GM12878 (cell line): Measurements from ENCODE around the gene ANKIB1. TPM values are rescaled to one million over a fixed set of nuclear protein-coding genes. Genes with fewer than 3 reads are reported as not detected.

ENCODE experiments used
- ASH2L ChIP-seq: fragments of 300-600, 200-600 bp; sonication (generic); IDR thresholded peaks from 2 replicates; pipeline ENCODE4 v1.6.1; 2017; ENCODE audit warnings: low read depth, mild to moderate bottlenecking, borderline replicate concordance
- EED ChIP-seq: sonication (generic); IDR thresholded peaks from 2 replicates; pipeline ENCODE4 v1.6.1; 2016; ENCODE audit warnings: antibody characterized with exemption, low read depth
- FOS ChIP-seq: IDR thresholded peaks from 3 replicates; pipeline ENCODE4 v1.6.1; 2011; ENCODE audit warnings: borderline replicate concordance; ENCODE audit not compliant: insufficient read length; ENCODE audit errors: extremely low read depth
- FOXM1 ChIP-seq: IDR thresholded peaks from 2 replicates; pipeline ENCODE4 v1.6.1; 2012; ENCODE audit warnings: low read depth, mild to moderate bottlenecking, inconsistent platforms, low read length, moderate library complexity
- GABPA ChIP-seq: IDR thresholded peaks from 2 replicates; pipeline ENCODE4 v1.6.1; 2014; ENCODE audit warnings: antibody characterized with exemption, low read depth, mild to moderate bottlenecking, inconsistent platforms
- IKZF2 ChIP-seq, 2 experiments: fragments of 450-650 bp; IDR thresholded peaks; 2 replicates each; pipeline ENCODE4 v1.6.1; 2017; ENCODE audit warnings: mild to moderate bottlenecking in 2 of 2, moderate library complexity in 2 of 2
- MEF2A ChIP-seq: IDR thresholded peaks from 2 replicates; pipeline ENCODE4 v1.6.1; 2011; ENCODE audit warnings: low read depth, mild to moderate bottlenecking, low read length, moderate library complexity; ENCODE audit not compliant: insufficient read depth
- NFXL1 ChIP-seq: fragments of 450-650 bp; IDR thresholded peaks from 2 replicates; pipeline ENCODE4 v1.6.1; 2017; ENCODE audit warnings: antibody characterized with exemption, mild to moderate bottlenecking, borderline replicate concordance
- NR2C1 ChIP-seq: fragments of 450-650 bp; IDR thresholded peaks from 2 replicates; pipeline ENCODE4 v1.6.1; 2017; ENCODE audit warnings: antibody characterized with exemption, mild to moderate bottlenecking, moderate library complexity
- POLR2A ChIP-seq: IDR thresholded peaks from 2 replicates; pipeline ENCODE4 v1.6.1; 2011; ENCODE audit warnings: low read depth, mild to moderate bottlenecking, low read length
- RAD21 ChIP-seq: IDR thresholded peaks from 2 replicates; pipeline ENCODE4 v1.6.1; 2011; ENCODE audit warnings: mild to moderate bottlenecking, low read depth, low read length, moderate library complexity; ENCODE audit not compliant: insufficient read depth
- SMC3 ChIP-seq: IDR thresholded peaks from 2 replicates; pipeline ENCODE4 v1.6.1; 2011; ENCODE audit warnings: low read length, improper control_type of control experiment, borderline replicate concordance
- SUPT20H ChIP-seq: IDR thresholded peaks from 2 replicates; pipeline ENCODE4 v1.6.1; 2011; ENCODE audit warnings: low read depth, mild to moderate bottlenecking, low read length, moderate library complexity, borderline replicate concordance; ENCODE audit not compliant: control insufficient read depth
- WRNIP1 ChIP-seq: IDR thresholded peaks from 2 replicates; pipeline ENCODE4 v1.6.1; 2011; ENCODE audit warnings: low read depth, low read length, improper control_type of control experiment, borderline replicate concordance
- ZNF207 ChIP-seq: fragments of 450-650 bp; IDR thresholded peaks from 2 replicates; pipeline ENCODE4 v1.6.1; 2014; ENCODE audit warnings: antibody characterized with exemption, mild to moderate bottlenecking, borderline replicate concordance
- ZNF384 ChIP-seq: IDR thresholded peaks from 2 replicates; pipeline ENCODE4 v1.6.1; 2012; ENCODE audit warnings: low read depth, mild to moderate bottlenecking, low read length, improper control_type of control experiment, borderline replicate concordance
- polyA plus RNA-seq, 11 experiments: library from polyadenylated mRNA; depleted of rRNA in 4 of 11; unstranded in 6 of 11; stranded (reverse) in 5 of 11; fragments of >200 nt; fragmentation: Nextera tagmentation in 4 of 11; fragmentation: Illumina TruSeq in 1 of 11; extraction: Ambion mirVana in 4 of 11; extraction: Trizol in 1 of 11; gene quantifications; 1 replicate in 1 of 11; 2 replicates in 10 of 11; pipeline versions ENCODE4 v1.2.1 to v1.2.3, GENCODE V29; 2011 to 2016; ENCODE audit warnings: inconsistent platforms in 2 of 11, missing spikeins in 2 of 11, low read depth in 1 of 11
- total RNA-seq, 4 experiments: library from RNA; depleted of rRNA in 3 of 4; stranded (reverse); fragments of >200 nt in 3 of 4; fragmentation: Illumina TruSeq in 1 of 4; extraction: Trizol in 1 of 4; gene quantifications; 2 replicates each; pipeline versions ENCODE4 v1.2.1 to v1.2.3, GENCODE V29; 2013 to 2021
- TF ChIP-seq, protein P1 (sequence below): IDR thresholded peaks from 2 replicates; pipeline ENCODE4 v1.6.1; 2012; ENCODE audit warnings: improper control_type of control experiment, low read depth, low read length; ENCODE audit not compliant: insufficient replicate concordance
- TF ChIP-seq, protein P2 (sequence below): IDR thresholded peaks from 2 replicates; pipeline ENCODE4 v1.6.1; 2012; ENCODE audit warnings: low read depth, low read length, improper control_type of control experiment

ANKIB1 gene
- total and polyA plus RNA-seq, 10 of the 15 experiments (the other 5 are each of a cell fraction or from before 2014, with no cell fraction given): 9.0 to 54.0 (median 21.9) TPM

DNA sequence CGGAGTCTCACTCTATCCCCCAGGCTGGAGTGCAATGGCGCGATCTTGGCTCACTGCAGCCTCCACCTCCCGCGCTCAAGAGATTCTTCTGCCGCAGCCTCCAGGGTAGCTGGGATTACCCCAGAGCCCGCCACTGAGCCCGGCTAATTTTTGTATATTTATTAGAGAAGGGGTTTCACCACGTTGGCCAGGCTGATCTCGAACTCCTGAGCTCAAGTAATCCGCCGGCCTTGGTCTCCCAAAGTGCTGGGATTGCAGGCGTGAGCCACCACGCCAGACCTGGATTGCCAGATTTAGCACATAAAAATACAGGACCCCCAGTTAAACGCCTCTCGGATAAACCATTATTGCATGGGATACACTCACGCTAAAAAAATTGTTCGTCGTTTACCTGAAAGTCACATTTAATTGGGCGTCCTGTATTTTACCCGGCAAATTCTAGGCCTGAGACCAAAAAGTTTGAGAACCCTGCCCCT lies 201.1 kb downstream of the ANKIB1 start (continued):
- TF ChIP-seq, protein P1, sequence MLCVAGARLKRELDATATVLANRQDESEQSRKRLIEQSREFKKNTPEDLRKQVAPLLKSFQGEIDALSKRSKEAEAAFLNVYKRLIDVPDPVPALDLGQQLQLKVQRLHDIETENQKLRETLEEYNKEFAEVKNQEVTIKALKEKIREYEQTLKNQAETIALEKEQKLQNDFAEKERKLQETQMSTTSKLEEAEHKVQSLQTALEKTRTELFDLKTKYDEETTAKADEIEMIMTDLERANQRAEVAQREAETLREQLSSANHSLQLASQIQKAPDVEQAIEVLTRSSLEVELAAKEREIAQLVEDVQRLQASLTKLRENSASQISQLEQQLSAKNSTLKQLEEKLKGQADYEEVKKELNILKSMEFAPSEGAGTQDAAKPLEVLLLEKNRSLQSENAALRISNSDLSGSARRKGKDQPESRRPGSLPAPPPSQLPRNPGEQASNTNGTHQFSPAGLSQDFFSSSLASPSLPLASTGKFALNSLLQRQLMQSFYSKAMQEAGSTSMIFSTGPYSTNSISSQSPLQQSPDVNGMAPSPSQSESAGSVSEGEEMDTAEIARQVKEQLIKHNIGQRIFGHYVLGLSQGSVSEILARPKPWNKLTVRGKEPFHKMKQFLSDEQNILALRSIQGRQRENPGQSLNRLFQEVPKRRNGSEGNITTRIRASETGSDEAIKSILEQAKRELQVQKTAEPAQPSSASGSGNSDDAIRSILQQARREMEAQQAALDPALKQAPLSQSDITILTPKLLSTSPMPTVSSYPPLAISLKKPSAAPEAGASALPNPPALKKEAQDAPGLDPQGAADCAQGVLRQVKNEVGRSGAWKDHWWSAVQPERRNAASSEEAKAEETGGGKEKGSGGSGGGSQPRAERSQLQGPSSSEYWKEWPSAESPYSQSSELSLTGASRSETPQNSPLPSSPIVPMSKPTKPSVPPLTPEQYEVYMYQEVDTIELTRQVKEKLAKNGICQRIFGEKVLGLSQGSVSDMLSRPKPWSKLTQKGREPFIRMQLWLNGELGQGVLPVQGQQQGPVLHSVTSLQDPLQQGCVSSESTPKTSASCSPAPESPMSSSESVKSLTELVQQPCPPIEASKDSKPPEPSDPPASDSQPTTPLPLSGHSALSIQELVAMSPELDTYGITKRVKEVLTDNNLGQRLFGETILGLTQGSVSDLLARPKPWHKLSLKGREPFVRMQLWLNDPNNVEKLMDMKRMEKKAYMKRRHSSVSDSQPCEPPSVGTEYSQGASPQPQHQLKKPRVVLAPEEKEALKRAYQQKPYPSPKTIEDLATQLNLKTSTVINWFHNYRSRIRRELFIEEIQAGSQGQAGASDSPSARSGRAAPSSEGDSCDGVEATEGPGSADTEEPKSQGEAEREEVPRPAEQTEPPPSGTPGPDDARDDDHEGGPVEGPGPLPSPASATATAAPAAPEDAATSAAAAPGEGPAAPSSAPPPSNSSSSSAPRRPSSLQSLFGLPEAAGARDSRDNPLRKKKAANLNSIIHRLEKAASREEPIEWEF: no peak
- TF ChIP-seq ZNF384: no peak
- no peak for TF ChIP-seq POLR2A
- no peak for TF ChIP-seq EED
- TF ChIP-seq ASH2L: no peak
- TF ChIP-seq NFXL1: no peak
- TF ChIP-seq WRNIP1: 0 out of 2 replicates have a peak, but pooled peaks have one; percentile 59
- TF ChIP-seq SMC3: peak; percentile 67; the same call in 1 of the 2 replicates
- TF ChIP-seq IKZF2 (IDR thresholded peaks at IDR 0.05): no peak
- TF ChIP-seq RAD21: peak; percentile 91
- no peak for TF ChIP-seq NR2C1
- no peak for TF ChIP-seq GABPA
- no peak for TF ChIP-seq FOS
- TF ChIP-seq FOXM1: 0 out of 2 replicates have a peak, but pooled peaks have one; percentile 45
- TF ChIP-seq, protein P2, sequence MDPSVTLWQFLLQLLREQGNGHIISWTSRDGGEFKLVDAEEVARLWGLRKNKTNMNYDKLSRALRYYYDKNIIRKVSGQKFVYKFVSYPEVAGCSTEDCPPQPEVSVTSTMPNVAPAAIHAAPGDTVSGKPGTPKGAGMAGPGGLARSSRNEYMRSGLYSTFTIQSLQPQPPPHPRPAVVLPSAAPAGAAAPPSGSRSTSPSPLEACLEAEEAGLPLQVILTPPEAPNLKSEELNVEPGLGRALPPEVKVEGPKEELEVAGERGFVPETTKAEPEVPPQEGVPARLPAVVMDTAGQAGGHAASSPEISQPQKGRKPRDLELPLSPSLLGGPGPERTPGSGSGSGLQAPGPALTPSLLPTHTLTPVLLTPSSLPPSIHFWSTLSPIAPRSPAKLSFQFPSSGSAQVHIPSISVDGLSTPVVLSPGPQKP: no peak
- TF ChIP-seq MEF2A: no peak
- no peak for TF ChIP-seq SUPT20H
- no peak for TF ChIP-seq ZNF207
